ENCODE measurements around the gene SEMA6B.

- TF ChIP-seq CTCF (IDR thresholded peaks at IDR 0.05; ENCODE audit: low read depth, low read length, poor library complexity, severe bottlenecking) (no peak), EZH2phosphoT487 (IDR thresholded peaks at IDR 0.05; ENCODE audit: borderline replicate concordance, low read length) (no peak)
These were observed 65.4 kb downstream of the SEMA6B start for GRCh38 chr19:4493929-4494690.

Data from DOHH2 (cell line).